Natural killer cell (primary cell): ENCODE data around the gene FARS2. TPM values are rescaled to one million over a fixed set of nuclear protein-coding genes. Genes with fewer than 3 reads are reported as not detected.
A peak's percentile ranks its signal among the peaks of the same experiment; 100 is the strongest.

Experiments
- ATAC-seq, 3 donors: fragments of 150-1000 bp in 2 of 3; fragments of 200-7000 bp in 1 of 3; cut with Tn5 transposase; 1 replicate in 1 of 3; 2 replicates in 2 of 3; pipeline ENCODE4 v1.10.0; 2021; ENCODE audit warnings: mild to moderate bottlenecking in 2 of 3, moderate library complexity in 2 of 3
- DNase-seq, 2 donors: peaks; one replicate each; pipeline versions ENCODE4 v3.0.0 to v3.0.0-alpha.2; 2013 to 2021; ENCODE audit warnings: mixed read lengths in 1 of 2
- H3K27ac ChIP-seq: one replicate; pipeline ENCODE4 v1.5.1; 2013; ENCODE audit warnings: mild to moderate bottlenecking, low read length
- H3K27me3 ChIP-seq: one replicate; pipeline ENCODE4 v1.6.1; 2013; ENCODE audit warnings: low read length; ENCODE audit not compliant: control insufficient read depth, insufficient read depth
- H3K36me3 ChIP-seq: one replicate; pipeline ENCODE4 v1.6.1; 2013; ENCODE audit warnings: low read length; ENCODE audit not compliant: control insufficient read depth, insufficient read depth
- H3K4me1 ChIP-seq: one replicate; pipeline ENCODE4 v1.6.1; 2013; ENCODE audit warnings: low read length; ENCODE audit not compliant: control insufficient read depth, insufficient read depth
- H3K4me3 ChIP-seq: one replicate; pipeline ENCODE4 v1.5.1; 2013; ENCODE audit warnings: low read length
- H3K9me3 ChIP-seq: one replicate; pipeline ENCODE4 v1.6.1; 2013; ENCODE audit warnings: low read length; ENCODE audit not compliant: control insufficient read depth, insufficient read depth
- H3K27ac Mint-ChIP-seq, 2 donors: one replicate each; pipeline ENCODE4 v1.8.0; 2022; ENCODE audit warnings: mild to moderate bottlenecking in 2 of 2, mixed read lengths in 2 of 2, moderate library complexity in 1 of 2
- H3K27me3 Mint-ChIP-seq, 2 donors: one replicate each; pipeline ENCODE4 v1.8.0; 2022; ENCODE audit warnings: low read depth in 2 of 2, mixed read lengths in 2 of 2
- H3K36me3 Mint-ChIP-seq: one replicate; pipeline ENCODE4 v1.8.0; 2022; ENCODE audit warnings: mixed read lengths
- H3K4me1 Mint-ChIP-seq, 2 donors: one replicate each; pipeline ENCODE4 v1.8.0; 2022; ENCODE audit warnings: mixed read lengths in 2 of 2
- H3K4me3 Mint-ChIP-seq: one replicate; pipeline ENCODE4 v1.8.0; 2022; ENCODE audit warnings: mild to moderate bottlenecking, moderate library complexity, mixed read lengths
- H3K9me3 Mint-ChIP-seq, 2 donors: one replicate each; pipeline ENCODE4 v1.8.0; 2022; ENCODE audit warnings: mixed read lengths in 2 of 2
- WGBS: methylation state at CpG from one replicate; pipeline ENCODE4 v1.1.7; 2013; ENCODE audit warnings: missing lambda C conversion rate; ENCODE audit not compliant: insufficient coverage; 5-methylcytosine and 5-hydroxymethylcytosine counted together
- intact Hi-C: fragments of 100-400 bp; cut with micrococcal nuclease; formaldehyde crosslinking; loops from one replicate; pipeline ENCODE4 v1.14.2; 2022
- total RNA-seq, 4 donors: library from RNA; stranded (reverse); fragments of 120-200 nt in 1 of 4; gene quantifications; one replicate each; pipeline versions ENCODE4 v1.2.3 to v1.2.4, GENCODE V29; 2013 to 2022
- TF ChIP-seq, protein P1 (sequence below): fragments of 200-600 bp; IDR thresholded peaks from one replicate; pipeline ENCODE4 v1.8.0; 2022; ENCODE audit warnings: antibody characterized with exemption

The FARS2 gene
- total RNA-seq, 3 donors from 2014 or later (not counting 1 experiment from before 2014, with no cell fraction given): 15.3 to 24.8 (median 22.7) TPM

DNA sequence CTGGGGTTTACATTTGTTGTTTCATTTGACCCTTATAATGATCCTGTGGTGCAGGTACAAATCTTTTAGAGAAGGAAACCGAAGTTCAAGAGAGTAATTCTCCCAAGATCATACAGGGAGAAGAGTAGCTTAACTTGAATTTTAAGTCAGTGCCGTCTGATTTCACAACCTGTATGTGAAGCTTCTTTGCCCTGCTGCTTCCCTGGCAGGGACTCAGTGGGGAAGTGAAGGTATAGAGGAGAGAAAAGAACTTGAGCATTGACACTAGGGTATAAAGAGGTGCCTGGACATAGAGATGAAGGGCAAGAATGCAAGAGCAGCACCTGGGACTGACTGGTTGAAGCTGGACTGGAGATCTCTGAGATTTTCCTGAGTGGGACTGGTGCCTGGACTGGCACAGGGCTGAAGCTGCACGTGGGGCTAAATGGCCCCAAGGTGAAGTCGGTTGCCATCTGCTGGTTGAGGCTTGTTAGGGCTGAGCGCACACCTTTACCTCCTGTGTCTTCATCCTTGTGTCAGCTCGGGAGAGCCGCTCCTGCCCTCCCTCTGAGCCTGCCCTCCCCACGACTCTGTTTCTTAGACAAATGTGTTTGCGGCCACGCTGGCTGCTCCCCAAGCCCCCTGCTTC, 41.8 kb downstream of the FARS2 start:
- Mint-ChIP-seq H3K9me3 (no peaks in the 10 kb centered on the region), H3K36me3 (no peaks in the 10 kb centered on the region), H3K27ac (peak overlapping the region in 1 of 2 donors; percentile 0), H3K27me3 (no peaks in the 10 kb centered on the region), H3K4me3 (no peak overlapping the region), H3K4me1 (peaks cover 25 to 41% of the 10 kb centered on the region in 2 donors)
- no peak overlapping the region for H3K27ac ChIP-seq
- DNase-seq (peak in 1 of 2 donors; percentile 81), ATAC-seq (peak in 2 of 3 donors; percentile 63 to 74)
- H3K36me3 ChIP-seq: no peaks in the 10 kb centered on the region
- peaks cover 16% of the 10 kb centered on the region for H3K4me1 ChIP-seq
- H3K4me3 ChIP-seq: no peak overlapping the region
- WGBS: 65% methylated on average over 10 of the region's 10 CpGs
- no peaks in the 10 kb centered on the region for H3K9me3 ChIP-seq
- H3K27me3 ChIP-seq: no peaks in the 10 kb centered on the region
- intact Hi-C loops: loop anchor here (1.0 kb wide), 1 partner anchor 160 kb away; no protein-coding TSS in a partner anchor
- TF ChIP-seq, protein P1, sequence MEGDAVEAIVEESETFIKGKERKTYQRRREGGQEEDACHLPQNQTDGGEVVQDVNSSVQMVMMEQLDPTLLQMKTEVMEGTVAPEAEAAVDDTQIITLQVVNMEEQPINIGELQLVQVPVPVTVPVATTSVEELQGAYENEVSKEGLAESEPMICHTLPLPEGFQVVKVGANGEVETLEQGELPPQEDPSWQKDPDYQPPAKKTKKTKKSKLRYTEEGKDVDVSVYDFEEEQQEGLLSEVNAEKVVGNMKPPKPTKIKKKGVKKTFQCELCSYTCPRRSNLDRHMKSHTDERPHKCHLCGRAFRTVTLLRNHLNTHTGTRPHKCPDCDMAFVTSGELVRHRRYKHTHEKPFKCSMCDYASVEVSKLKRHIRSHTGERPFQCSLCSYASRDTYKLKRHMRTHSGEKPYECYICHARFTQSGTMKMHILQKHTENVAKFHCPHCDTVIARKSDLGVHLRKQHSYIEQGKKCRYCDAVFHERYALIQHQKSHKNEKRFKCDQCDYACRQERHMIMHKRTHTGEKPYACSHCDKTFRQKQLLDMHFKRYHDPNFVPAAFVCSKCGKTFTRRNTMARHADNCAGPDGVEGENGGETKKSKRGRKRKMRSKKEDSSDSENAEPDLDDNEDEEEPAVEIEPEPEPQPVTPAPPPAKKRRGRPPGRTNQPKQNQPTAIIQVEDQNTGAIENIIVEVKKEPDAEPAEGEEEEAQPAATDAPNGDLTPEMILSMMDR: no peak

- H3K4me3 Mint-ChIP-seq: no peak overlapping the region
- H3K27ac Mint-ChIP-seq: no peak overlapping the region
- no peak for ATAC-seq
These were observed 42.4 kb downstream of the FARS2 start for GRCh38 chr6:5303682-5304081.

GRCh38 chr6:5305968-5306626, 44.8 kb downstream of the FARS2 start:
- Histone ChIP-seq H3K4me1 (peaks cover 16% of the 10 kb centered on the region), H3K27ac (no peak overlapping the region), H3K4me3 (no peak overlapping the region), H3K36me3 (no peaks in the 10 kb centered on the region), H3K9me3 (no peaks in the 10 kb centered on the region), H3K27me3 (no peaks in the 10 kb centered on the region)
- H3K27me3 Mint-ChIP-seq: no peaks in the 10 kb centered on the region
- H3K4me1 Mint-ChIP-seq: peaks cover 20 to 47% of the 10 kb centered on the region in 2 donors
- WGBS: 87% methylated on average over 3 of the region's 5 CpGs
- DNase-seq: no peak
- TF ChIP-seq, protein P1: no peak
- no peaks in the 10 kb centered on the region for H3K9me3 Mint-ChIP-seq
- H3K4me3 Mint-ChIP-seq: no peak overlapping the region
- H3K27ac Mint-ChIP-seq: no peak overlapping the region
- intact Hi-C loops: no loop called here
- ATAC-seq: no peak
- no peaks in the 10 kb centered on the region for H3K36me3 Mint-ChIP-seq

More at GRCh38 chr6:5303682-5304081, 42.4 kb downstream of the FARS2 start:
- Histone ChIP-seq H3K4me1 (peaks cover 16% of the 10 kb centered on the region), H3K36me3 (no peaks in the 10 kb centered on the region), H3K4me3 (no peak overlapping the region), H3K9me3 (no peaks in the 10 kb centered on the region), H3K27me3 (no peaks in the 10 kb centered on the region), H3K27ac (no peak overlapping the region)
- Mint-ChIP-seq H3K9me3 (no peaks in the 10 kb centered on the region), H3K27me3 (no peaks in the 10 kb centered on the region), H3K4me1 (peaks cover 25 to 41% of the 10 kb centered on the region in 2 donors), H3K36me3 (no peaks in the 10 kb centered on the region)
- whole genome bisulfite sequencing: 96% methylated on average over 8 of the region's 8 CpGs
- intact Hi-C loops: loop anchor here (1.0 kb wide), 1 partner anchor 160 kb away; no protein-coding TSS in a partner anchor
- DNase-seq: no peak
- TF ChIP-seq, protein P1: no peak
